Tibial artery (tissue), 4 donors: Measurements from ENCODE around the gene NXPE4.
"Not testable (repeated sequence)": the region's sequence is repeated elsewhere in the genome, so short reads cannot be mapped to it uniquely, and the experiment has no call there.

Source experiments
- DNase-seq, 2 donors: peaks; one replicate each; pipeline ENCODE4 v3.0.0-alpha.2; 2019
- H3K27ac ChIP-seq, 2 donors: fragments of 200-600 bp; sonication (generic) in 1 of 2; 1 replicate in 1 of 2; 2 replicates in 1 of 2; pipeline ENCODE4 v1.5.1; 2018 to 2019; ENCODE audit warnings: mild to moderate bottlenecking in 1 of 2
- H3K27me3 ChIP-seq, 2 donors: fragments of 200-600 bp; sonication (generic) in 1 of 2; one replicate each; pipeline versions ENCODE4 v1.5.1 to v1.6.0; 2016 to 2019
- H3K36me3 ChIP-seq, 3 donors: fragments of 200-600 bp; sonication (generic) in 2 of 3; one replicate each; pipeline ENCODE4 v1.5.1; 2016 to 2019; ENCODE audit warnings: mild to moderate bottlenecking in 2 of 3
- H3K4me1 ChIP-seq, 4 donors: fragments of 200-600 bp; sonication (generic) in 2 of 4; 1 replicate in 3 of 4; 2 replicates in 1 of 4; pipeline ENCODE4 v1.5.1; 2016 to 2019
- H3K4me3 ChIP-seq, 2 donors: fragments of 200-600 bp; sonication (generic) in 1 of 2; 1 replicate in 1 of 2; 2 replicates in 1 of 2; pipeline ENCODE4 v1.5.1; 2018 to 2019; ENCODE audit warnings: mild to moderate bottlenecking in 2 of 2
- H3K9me3 ChIP-seq, 3 donors: fragments of 200-600 bp; sonication (generic) in 1 of 3; one replicate each; pipeline ENCODE4 v1.5.1; 2016 to 2019
- intact Hi-C: fragments of 100-400 bp; cut with DNase I; formaldehyde crosslinking; loops from one replicate; pipeline ENCODE4 v1.15.0; 2023; ENCODE audit warnings: low total_unique reads
- TF ChIP-seq, protein P1 (sequence below), 2 experiments: fragments of 200-600 bp in 1 of 2; fragments of 450-650 bp in 1 of 2; IDR thresholded peaks; one replicate each; pipeline ENCODE4 v1.5.1; 2017 to 2019; ENCODE audit warnings: antibody characterized with exemption in 2 of 2, mild to moderate bottlenecking in 1 of 2, moderate library complexity in 1 of 2

The NXPE4 gene

DNA sequence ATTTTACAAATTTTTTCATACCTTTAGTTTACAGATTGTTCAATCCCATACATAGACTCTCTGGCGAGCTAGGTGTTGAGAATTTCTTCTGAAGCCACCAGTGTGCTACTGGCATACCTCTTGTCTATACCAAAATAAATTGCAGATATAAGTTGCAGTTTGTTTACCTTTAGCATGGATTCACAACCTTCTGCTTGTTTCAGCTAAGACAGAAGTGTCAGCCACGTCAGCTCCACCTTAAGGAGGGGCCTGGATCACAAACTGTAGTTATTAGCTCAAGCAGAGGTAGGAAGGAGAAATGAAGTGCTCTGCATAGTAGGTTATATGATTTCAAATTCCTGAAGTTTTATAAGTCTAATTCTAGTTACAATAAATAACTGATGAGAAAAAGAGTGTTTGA is at the start of gene NXPE4:
NXPE4 (minus strand) TSS at position 216 of the 400 bp plus-strand sequence. CDS start 1,027 bp downstream, outside the sequence.
- H3K27me3 ChIP-seq = no peaks in the 10 kb centered on the region
- H3K9me3 ChIP-seq = no peaks in the 10 kb centered on the region
- H3K27ac ChIP-seq = no peak within 1 kb of the TSS
- no peaks in the 10 kb centered on the region for H3K36me3 ChIP-seq
- no peak within 1 kb of the TSS for H3K4me3 ChIP-seq
- DNase-seq = no peak
- TF ChIP-seq, protein P1, sequence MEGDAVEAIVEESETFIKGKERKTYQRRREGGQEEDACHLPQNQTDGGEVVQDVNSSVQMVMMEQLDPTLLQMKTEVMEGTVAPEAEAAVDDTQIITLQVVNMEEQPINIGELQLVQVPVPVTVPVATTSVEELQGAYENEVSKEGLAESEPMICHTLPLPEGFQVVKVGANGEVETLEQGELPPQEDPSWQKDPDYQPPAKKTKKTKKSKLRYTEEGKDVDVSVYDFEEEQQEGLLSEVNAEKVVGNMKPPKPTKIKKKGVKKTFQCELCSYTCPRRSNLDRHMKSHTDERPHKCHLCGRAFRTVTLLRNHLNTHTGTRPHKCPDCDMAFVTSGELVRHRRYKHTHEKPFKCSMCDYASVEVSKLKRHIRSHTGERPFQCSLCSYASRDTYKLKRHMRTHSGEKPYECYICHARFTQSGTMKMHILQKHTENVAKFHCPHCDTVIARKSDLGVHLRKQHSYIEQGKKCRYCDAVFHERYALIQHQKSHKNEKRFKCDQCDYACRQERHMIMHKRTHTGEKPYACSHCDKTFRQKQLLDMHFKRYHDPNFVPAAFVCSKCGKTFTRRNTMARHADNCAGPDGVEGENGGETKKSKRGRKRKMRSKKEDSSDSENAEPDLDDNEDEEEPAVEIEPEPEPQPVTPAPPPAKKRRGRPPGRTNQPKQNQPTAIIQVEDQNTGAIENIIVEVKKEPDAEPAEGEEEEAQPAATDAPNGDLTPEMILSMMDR (IDR thresholded peaks at IDR 0.05) = no peak
- intact Hi-C loops = no loop called here
- H3K4me1 ChIP-seq = no peaks in the 10 kb centered on the region

DNA sequence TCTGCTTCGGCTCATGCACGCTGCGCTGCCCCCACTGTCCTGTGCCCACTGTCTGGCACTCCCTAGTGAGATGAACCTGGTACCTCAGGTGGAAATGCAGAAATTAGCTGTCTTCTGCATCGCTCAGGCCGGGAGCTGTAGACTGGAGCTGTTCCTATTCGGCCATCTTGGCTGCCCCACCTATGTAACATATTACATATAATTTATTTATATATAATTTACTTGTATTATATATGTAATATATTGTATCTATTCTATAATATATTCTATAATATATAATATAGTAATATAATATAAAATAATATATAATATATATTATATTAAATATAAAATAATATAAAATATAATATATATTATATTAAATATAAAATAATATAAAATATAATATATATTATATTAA is 43.9 kb upstream of the NXPE4 start:
- H3K27me3 ChIP-seq, H3K4me3 ChIP-seq, DNase-seq, intact Hi-C loops, H3K9me3 ChIP-seq, H3K4me1 ChIP-seq, H3K27ac ChIP-seq, H3K36me3 ChIP-seq: not testable (repeated sequence)

DNA sequence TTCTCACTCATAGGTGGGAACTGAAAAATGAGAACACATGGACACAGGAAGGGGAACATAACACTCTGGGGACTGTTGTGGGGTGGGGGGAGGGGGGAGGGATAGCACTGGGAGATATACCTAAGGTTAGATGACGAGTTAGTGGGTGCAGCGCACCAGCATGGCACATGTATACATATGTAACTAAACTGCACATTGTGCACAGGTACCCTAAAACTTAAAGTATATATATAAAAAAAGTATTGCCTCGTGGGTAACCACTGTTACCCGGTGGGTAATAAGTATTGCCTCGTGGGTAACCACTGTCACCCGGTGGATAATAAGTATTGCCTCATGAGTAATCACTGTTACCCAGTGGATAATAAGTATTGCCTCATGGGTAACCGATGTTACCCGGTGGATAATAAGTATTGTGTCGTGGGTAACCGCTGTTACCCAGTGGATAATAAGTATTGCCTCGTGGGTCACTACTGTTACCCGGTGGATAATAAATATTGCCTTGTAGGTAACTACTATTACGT is 35.9 kb upstream of the NXPE4 start:
- H3K36me3 ChIP-seq, H3K27ac ChIP-seq, intact Hi-C loops, H3K27me3 ChIP-seq, DNase-seq, H3K4me3 ChIP-seq, H3K9me3 ChIP-seq, H3K4me1 ChIP-seq: not testable (repeated sequence)

DNA sequence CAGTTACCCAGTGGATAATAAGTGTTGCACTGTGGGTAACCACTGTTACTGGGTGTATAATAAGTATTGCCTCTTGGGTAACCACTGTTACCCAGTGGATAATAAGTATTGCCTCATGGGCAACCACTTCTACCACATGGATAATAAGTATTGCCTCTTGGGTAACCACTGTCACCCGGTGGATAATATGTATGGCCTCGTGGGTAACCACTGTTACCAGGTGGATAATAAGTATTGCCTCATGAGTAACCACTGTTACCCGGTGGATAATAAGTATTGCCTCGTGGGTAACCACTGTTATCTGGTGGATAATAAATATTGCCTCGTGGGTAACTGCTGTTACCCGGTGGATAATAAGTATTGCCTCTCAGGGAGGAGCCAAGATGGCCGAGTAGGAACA is 29.7 kb upstream of the NXPE4 start:
- DNase-seq = no peak
- TF ChIP-seq, protein P1 (IDR thresholded peaks at IDR 0.05) = no peak
- H3K4me3 ChIP-seq = no peak overlapping the region
- no peaks in the 10 kb centered on the region for H3K27me3 ChIP-seq
- no peak overlapping the region for H3K27ac ChIP-seq
- H3K4me1 ChIP-seq = no peaks in the 10 kb centered on the region
- H3K9me3 ChIP-seq = no peaks in the 10 kb centered on the region
- intact Hi-C loops = no loop called here
- no peaks in the 10 kb centered on the region for H3K36me3 ChIP-seq

DNA sequence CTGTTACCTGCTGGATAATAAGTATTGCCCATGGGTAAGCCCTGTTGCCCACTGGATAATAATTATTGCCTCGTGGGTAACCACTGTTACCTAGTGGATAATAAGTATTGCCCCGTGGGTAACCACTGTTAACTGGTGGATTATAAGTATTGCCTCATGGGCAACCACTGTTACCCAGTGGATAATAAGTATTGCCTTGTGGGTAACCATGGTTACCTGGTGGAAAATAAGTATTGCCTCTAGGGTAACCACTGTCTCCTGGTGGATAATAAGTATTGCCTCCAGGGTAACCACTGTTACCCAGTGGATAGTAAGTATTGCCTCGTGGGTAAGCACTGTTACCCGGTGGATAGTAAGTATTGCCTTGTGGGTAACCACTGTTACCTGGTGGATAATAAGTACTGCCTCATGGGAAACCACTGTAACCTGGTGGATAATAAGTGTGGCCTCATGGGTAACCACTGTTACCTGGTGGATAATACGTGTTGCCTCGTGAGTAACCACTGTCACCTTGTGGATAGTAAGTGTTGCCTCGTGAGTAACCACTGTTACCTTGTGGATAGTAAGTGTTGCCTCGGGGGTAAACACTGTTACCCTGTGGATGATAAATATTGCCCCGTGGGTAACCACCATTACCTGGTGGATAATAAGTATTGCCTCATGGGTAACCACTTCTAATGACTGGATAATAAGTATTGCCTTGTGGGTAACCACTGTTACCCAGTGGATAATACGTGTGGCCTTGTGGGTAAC is 29.0 kb upstream of the NXPE4 start:
- Histone ChIP-seq H3K36me3 (no peaks in the 10 kb centered on the region), H3K27me3 (no peaks in the 10 kb centered on the region), H3K4me1 (no peaks in the 10 kb centered on the region), H3K9me3 (no peaks in the 10 kb centered on the region), H3K27ac (no peak overlapping the region), H3K4me3 (no peak overlapping the region)
- no peak for DNase-seq
- intact Hi-C loops = no loop called here
- TF ChIP-seq, protein P1 (IDR thresholded peaks at IDR 0.05) = no peak

DNA sequence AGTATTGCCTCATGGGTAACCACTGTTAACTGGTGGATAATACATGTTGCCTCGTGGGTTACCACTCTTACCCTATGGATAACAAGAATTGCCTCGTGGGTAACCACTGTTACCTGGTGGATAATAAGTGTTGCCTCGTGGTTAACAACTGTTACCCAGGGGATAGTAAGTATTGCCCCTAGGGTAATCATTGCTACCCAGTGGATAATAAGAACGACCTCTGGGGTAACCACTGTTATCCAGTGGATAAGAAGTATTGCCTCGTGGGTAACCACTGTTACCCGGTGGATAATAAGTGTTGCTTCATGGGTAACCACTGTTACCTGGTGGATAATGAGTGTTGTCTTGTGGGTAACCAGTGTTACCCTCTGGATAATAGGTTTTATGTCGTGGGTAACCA is 28.1 kb upstream of the NXPE4 start:
- H3K27ac ChIP-seq = no peak overlapping the region
- H3K27me3 ChIP-seq = no peaks in the 10 kb centered on the region
- DNase-seq = no peak
- H3K9me3 ChIP-seq = no peaks in the 10 kb centered on the region
- no peaks in the 10 kb centered on the region for H3K36me3 ChIP-seq
- TF ChIP-seq, protein P1 (IDR thresholded peaks at IDR 0.05) = no peak
- intact Hi-C loops = no loop called here
- no peak overlapping the region for H3K4me3 ChIP-seq
- no peaks in the 10 kb centered on the region for H3K4me1 ChIP-seq
